SU-DHL-6 (cell line): ENCODE data around the gene LRP1B.

Experiments
- EZH2phosphoT487 ChIP-seq: fragments of 200-600 bp; sonication (generic), shearing (Covaris generic); conservative IDR thresholded peaks from 2 replicates; pipeline ENCODE4 v1.6.1; 2018; ENCODE audit warnings: mild to moderate bottlenecking, antibody characterized with exemption, low read length, moderate library complexity, mixed read lengths
- TF ChIP-seq, protein P1 (sequence below): fragments of 200-600 bp; sonication (generic); IDR thresholded peaks from one replicate; pipeline ENCODE4 v1.5.1; 2017; ENCODE audit warnings: antibody characterized with exemption, mild to moderate bottlenecking, low read length, moderate library complexity; ENCODE audit not compliant: insufficient read depth, poor library complexity, severe bottlenecking

- TF ChIP-seq, protein P1, sequence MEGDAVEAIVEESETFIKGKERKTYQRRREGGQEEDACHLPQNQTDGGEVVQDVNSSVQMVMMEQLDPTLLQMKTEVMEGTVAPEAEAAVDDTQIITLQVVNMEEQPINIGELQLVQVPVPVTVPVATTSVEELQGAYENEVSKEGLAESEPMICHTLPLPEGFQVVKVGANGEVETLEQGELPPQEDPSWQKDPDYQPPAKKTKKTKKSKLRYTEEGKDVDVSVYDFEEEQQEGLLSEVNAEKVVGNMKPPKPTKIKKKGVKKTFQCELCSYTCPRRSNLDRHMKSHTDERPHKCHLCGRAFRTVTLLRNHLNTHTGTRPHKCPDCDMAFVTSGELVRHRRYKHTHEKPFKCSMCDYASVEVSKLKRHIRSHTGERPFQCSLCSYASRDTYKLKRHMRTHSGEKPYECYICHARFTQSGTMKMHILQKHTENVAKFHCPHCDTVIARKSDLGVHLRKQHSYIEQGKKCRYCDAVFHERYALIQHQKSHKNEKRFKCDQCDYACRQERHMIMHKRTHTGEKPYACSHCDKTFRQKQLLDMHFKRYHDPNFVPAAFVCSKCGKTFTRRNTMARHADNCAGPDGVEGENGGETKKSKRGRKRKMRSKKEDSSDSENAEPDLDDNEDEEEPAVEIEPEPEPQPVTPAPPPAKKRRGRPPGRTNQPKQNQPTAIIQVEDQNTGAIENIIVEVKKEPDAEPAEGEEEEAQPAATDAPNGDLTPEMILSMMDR = no peak
- no peak for TF ChIP-seq EZH2phosphoT487
Measured at GRCh38 chr2:140504601-140505000, 1626.2 kb downstream of the LRP1B start.
